ENCODE results near the gene HORMAD2.

The HORMAD2 gene

GRCh38 chr22:30079952-30080533 lies at the start of gene HORMAD2:
Gene HORMAD2 (plus strand): TSS chr22:30080464. CDS start chr22:30093953, 13,489 bp downstream.
- DNase-seq (ENCODE audit: low spot score) = peak; percentile 13

GRCh38 chr22:30031328-30031727 lies 48.9 kb upstream of the HORMAD2 start:
- DNase-seq (ENCODE audit: low spot score) = no peak

DNA sequence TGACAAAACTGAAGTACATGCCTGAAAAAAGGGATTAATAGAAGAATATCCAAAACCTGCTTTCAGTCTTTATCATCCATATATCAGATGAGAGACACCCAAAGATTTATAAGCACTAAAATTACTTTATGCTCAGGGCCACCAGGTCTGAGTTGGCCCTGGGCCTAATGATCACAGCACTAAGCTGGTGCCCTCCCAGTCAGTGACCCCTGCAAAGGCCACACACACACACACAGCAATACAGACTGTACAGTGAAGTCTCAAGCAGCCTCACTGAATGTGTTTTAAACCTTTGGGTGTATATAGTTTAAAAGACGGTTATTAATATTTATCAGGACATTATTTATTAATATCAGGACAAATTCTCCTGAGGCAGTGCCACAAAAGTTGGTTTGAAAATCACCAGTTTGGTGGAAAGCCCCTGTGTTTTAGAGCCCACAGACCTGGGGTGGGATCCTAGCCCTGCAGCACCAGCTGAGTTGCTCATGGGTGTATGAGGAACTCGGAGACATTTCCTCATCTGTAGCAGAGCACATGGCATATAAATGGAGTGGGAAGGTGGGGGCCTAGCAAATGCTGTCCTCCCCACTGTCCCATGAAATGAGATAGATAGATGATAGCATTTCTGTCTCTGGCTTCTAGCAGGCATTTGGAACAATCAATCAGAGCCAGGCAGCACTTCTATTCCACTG lies 48.4 kb upstream of the HORMAD2 start:
- DNase-seq (ENCODE audit: low spot score) = no peak

DNA sequence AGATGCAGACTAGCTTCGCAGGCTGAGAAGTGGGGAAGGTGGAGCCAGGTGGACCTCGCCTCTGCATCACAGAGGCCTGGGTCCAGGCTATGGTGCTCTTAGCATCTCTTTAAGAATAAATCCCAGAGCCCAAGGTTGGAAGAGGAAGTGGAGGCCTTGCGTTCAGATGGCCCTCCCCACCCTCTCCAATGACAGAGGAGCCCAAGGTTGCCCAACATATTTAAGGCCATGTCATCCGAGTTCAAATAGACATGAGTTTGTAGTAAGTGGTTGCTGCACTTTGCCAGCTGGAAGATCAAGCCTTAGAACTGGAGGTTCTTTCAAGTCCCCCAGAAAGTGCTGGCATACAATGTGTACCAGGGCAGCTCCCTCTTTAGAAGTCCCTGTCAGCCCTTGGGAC lies 47.1 kb upstream of the HORMAD2 start:
- DNase-seq (ENCODE audit: low spot score) = no peak

- DNase-seq (ENCODE audit: low spot score) = no peak
Measured at GRCh38 chr22:30033901-30034300, 46.4 kb upstream of the HORMAD2 start.

- no peak for DNase-seq (ENCODE audit: low spot score)
Measured at GRCh38 chr22:30036656-30037055, 43.6 kb upstream of the HORMAD2 start.

DNA sequence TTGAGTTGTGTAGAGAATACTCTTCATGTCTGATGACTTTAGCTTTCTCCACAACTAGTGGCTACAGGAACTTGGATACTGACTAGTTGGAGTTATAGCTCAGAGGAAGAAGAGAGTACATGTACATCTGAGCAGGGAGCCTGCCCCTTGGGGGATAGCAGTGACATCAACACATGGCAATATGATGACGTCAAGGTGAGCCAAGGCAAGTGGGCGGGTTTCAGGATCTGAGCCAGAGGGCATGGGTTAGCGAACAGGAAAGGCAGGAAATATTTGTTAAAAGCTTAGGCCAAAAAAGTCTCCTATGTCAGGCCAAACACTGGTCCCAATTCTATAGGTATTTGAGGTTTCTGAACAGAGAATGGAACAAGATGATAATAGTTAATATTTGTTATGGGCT lies 42.0 kb upstream of the HORMAD2 start:
- DNase-seq (ENCODE audit: low spot score) = no peak

DNA sequence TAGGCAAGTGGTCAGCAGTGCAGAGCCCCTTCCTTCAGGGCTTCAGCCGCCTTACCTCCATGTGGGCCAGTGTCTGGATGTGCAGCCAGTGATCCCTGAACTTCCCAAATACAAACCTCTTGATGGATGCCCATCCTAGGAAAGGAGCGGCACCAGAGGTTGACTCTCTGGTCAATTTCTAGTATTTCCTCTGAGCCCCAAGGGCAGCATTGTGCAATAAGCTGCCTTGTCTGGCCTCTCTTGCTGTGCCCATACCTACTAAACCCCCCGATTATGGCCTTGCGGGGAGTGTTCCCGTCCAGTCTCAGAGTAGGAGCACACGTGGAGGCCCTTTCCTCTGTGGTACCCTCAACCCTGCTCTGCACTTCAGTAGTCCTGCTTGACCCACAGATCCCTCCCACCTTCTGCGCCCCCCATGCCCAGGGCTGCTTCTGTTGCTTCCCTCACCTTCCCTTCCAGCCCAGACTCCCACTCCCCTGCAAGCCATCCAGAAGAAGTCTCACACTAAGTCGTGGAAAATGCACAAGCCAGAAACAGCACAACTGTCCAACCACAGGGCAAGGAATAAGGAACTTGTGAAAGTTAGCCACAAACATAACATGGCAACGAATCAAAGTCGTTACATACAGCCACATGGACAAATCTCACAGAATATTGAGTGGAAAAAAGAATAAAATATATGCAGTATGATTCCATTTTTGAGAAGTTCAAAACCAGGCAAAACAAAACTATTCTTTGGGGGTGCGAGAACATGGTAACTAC lies 39.6 kb upstream of the HORMAD2 start:
- DNase-seq (ENCODE audit: low spot score) = no peak

- DNase-seq (ENCODE audit: low spot score) = no peak
Measured at GRCh38 chr22:30041475-30041874, 38.8 kb upstream of the HORMAD2 start.

- DNase-seq (ENCODE audit: low spot score) = no peak
Measured at GRCh38 chr22:30041881-30042280, 38.4 kb upstream of the HORMAD2 start.

GRCh38 chr22:30043161-30043560 lies 37.1 kb upstream of the HORMAD2 start:
- DNase-seq (ENCODE audit: low spot score) = no peak

DNA sequence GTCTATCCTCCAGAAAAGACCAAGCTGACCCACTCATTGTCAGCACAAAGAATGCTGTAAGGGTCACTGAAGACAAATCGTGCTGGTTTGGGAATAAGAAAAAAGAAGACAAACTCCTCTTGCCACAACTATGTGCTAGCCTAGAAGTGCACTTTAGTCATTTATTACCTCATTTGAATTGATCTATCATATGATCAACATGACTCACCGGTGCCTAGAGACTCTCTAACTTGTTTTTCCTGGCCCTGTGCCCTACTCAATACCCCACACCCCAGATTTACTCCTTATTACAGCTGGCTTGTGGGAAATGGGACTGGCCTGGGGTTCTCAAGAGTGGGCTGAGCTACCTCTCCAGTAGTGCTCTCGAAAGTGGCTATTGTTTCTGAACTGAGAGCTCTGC lies 35.9 kb upstream of the HORMAD2 start:
- peak; percentile 86 for DNase-seq (ENCODE audit: low spot score)

- no peak for DNase-seq (ENCODE audit: low spot score)
Measured at GRCh38 chr22:30044881-30045493, 35.3 kb upstream of the HORMAD2 start.

DNA sequence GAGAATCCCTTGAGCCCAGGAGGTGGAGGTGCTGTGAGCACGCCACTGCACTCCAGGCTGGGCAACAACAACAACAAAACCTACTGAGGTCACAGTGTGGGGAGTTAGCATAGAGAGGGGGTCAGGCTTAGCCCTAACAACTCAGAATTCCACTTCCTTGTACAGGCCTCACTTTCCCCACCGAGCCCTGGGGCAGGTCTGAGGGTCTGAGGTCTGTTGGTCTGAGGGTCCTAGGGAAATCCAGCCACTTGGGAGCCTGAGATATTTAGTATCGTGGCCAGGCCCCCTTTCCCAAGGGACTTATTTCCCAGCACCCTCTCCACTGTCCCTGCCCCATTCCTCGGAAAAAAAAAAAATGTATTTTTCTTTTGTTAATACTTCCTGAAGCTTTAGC lies 34.8 kb upstream of the HORMAD2 start:
- no peak for DNase-seq (ENCODE audit: low spot score)

- DNase-seq (ENCODE audit: low spot score) = no peak
Measured at GRCh38 chr22:30045901-30046715, 34.2 kb upstream of the HORMAD2 start.

DNA sequence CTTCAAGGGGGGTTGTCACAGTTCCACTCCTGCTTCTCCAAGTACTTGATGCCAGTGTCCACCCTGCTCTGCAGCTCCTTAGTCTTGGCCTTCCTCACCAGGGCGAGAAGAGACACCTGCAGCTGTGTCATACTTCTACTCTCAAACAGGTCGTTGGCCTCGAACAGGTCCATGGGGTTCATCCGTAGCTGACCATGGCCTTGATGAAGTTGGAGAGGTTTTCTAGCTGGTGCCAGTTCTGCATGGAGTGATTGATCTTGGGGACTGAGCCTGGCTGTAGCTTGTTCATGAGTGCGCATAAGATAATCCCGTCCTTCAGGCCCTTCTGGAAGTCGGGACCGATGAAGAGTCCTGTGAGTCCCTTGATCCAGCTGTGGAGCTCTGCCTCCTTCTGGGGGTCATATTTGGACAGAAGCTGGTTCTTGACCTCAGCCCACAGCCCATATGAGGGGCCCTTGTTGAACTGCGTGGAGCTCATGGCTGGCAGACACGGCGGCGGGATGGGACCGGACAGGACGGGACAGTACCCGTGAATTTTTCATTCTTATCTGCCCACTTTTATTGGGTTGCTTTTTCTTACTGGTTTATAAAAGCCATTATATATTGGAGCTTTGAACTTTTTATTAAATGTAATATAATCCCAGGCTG lies 33.4 kb upstream of the HORMAD2 start:
- DNase-seq (ENCODE audit: low spot score) = no peak

- DNase-seq (ENCODE audit: low spot score) = no peak
Measured at GRCh38 chr22:30047364-30047738, 32.9 kb upstream of the HORMAD2 start.

- no peak for DNase-seq (ENCODE audit: low spot score)
Measured at GRCh38 chr22:30048681-30049080, 31.6 kb upstream of the HORMAD2 start.

GRCh38 chr22:30054067-30054763 lies 26.0 kb upstream of the HORMAD2 start:
- DNase-seq (ENCODE audit: low spot score) = no peak

DNA sequence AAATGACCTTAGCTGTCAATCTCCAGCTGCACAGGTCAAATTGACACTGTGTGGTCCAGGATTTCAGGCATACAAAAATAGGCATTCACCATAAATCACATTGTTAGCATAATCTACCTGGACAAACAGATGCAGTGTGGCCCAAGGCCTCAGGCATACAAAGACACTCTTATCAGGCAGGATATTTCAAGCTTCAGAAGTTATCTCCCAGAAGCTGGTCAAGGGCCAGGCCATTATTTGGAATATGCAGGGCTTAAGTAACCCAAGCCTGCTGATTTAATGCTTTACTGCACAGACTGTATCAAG lies 25.5 kb upstream of the HORMAD2 start:
- DNase-seq (ENCODE audit: low spot score) = no peak

DNA sequence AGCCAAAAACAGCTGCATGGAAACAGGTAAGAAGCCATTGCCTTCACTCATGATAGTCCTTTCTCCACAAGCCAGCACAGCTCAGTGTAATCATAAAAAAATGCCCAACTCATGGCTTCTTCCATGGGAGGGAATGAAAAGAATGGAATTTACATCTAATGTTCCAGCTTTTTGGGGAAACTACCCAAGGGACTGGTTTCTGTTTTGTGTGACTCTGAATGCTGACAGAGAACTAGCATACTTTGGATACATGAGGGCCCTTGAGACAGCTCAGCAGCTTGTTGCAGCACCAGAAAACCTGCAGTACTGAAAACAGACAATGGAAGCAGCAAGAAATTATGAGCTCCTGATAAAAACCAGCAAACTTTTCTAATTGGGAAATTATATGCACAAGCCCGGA lies 24.2 kb upstream of the HORMAD2 start:
- no peak for DNase-seq (ENCODE audit: low spot score)

Measured in GM03348 (cell line).